ENCODE data around the gene COL5A1.
"Not testable (repeated sequence)": the region's sequence is repeated elsewhere in the genome, so short reads cannot be mapped to it uniquely, and the experiment has no call there.

Gene COL5A1

GRCh38 chr9:134712243-134712642 is 70.6 kb downstream of the COL5A1 start:
- H3K23ac ChIP-seq (ENCODE audit: low read length), result no peak overlapping the region
- no peak overlapping the region for H2BK120ac ChIP-seq (ENCODE audit: low read depth, low read length)
- H3K27ac ChIP-seq (ENCODE audit: low read depth, low read length), result no peak overlapping the region
- no peak overlapping the region for H3K4ac ChIP-seq (ENCODE audit: low read depth, low read length)
- no peak overlapping the region for H3K56ac ChIP-seq (ENCODE audit: low read length)
- H2BK5ac ChIP-seq (ENCODE audit: low read length), result no peak overlapping the region
- H4K8ac ChIP-seq (ENCODE audit: low read depth, low read length), result no peak overlapping the region
- H4K5ac ChIP-seq (ENCODE audit: low read length), result no peak overlapping the region
- DNase-seq, result no peak
- H3K27me3 ChIP-seq (ENCODE audit: insufficient read depth, low read length, poor library complexity), result no peaks in the 10 kb centered on the region
- H3K9ac ChIP-seq (ENCODE audit: low read length), result no peak overlapping the region
- H3K4me2 ChIP-seq (ENCODE audit: low read length), result no peak overlapping the region
- H3K36me3 ChIP-seq (ENCODE audit: control insufficient read depth, insufficient read depth, low read length), result peaks cover 8% of the 10 kb centered on the region
- H3K4me3 ChIP-seq (ENCODE audit: low read length), result no peak overlapping the region
- no CpG with 5 or more reads among the region's 2 CpGs for WGBS (ENCODE audit: extremely low coverage, insufficient coverage, low lambda C conversion rate)
- H2AK5ac ChIP-seq (ENCODE audit: low read length), result no peak overlapping the region
- H2BK15ac ChIP-seq (replicated peaks; ENCODE audit: low read depth), result no peak overlapping the region
- H3K79me1 ChIP-seq (ENCODE audit: low read length), result peaks cover 14% of the 10 kb centered on the region
- no peak overlapping the region for H3K18ac ChIP-seq (ENCODE audit: low read length)
- H3K79me2 ChIP-seq (ENCODE audit: control insufficient read depth, insufficient read depth, low read length), result peaks cover 9% of the 10 kb centered on the region
- H3K4me1 ChIP-seq (ENCODE audit: control insufficient read depth, low read depth, low read length), result no peaks in the 10 kb centered on the region

- H3K4me1 ChIP-seq (ENCODE audit: control insufficient read depth, low read depth, low read length), result no peaks in the 10 kb centered on the region
- H3K56ac ChIP-seq (ENCODE audit: low read length), result no peak overlapping the region
- no peak overlapping the region for H3K27ac ChIP-seq (ENCODE audit: low read depth, low read length)
- no peak overlapping the region for H3K4ac ChIP-seq (ENCODE audit: low read depth, low read length)
- H3K23ac ChIP-seq (ENCODE audit: low read length), result no peak overlapping the region
- no peak overlapping the region for H2BK15ac ChIP-seq (replicated peaks; ENCODE audit: low read depth)
- no peaks in the 10 kb centered on the region for H3K27me3 ChIP-seq (ENCODE audit: insufficient read depth, low read length, poor library complexity)
- no peak overlapping the region for H3K4me3 ChIP-seq (ENCODE audit: low read length)
- no peak overlapping the region for H4K8ac ChIP-seq (ENCODE audit: low read depth, low read length)
- WGBS (ENCODE audit: extremely low coverage, insufficient coverage, low lambda C conversion rate), result no CpG with 5 or more reads among the region's 10 CpGs
- H2BK120ac ChIP-seq (ENCODE audit: low read depth, low read length), result no peak overlapping the region
- no peak overlapping the region for H3K4me2 ChIP-seq (ENCODE audit: low read length)
- peaks cover 8% of the 10 kb centered on the region for H3K36me3 ChIP-seq (ENCODE audit: control insufficient read depth, insufficient read depth, low read length)
- H3K79me1 ChIP-seq (ENCODE audit: low read length), result peaks cover 14% of the 10 kb centered on the region
- no peak overlapping the region for H2BK5ac ChIP-seq (ENCODE audit: low read length)
- no peak overlapping the region for H2AK5ac ChIP-seq (ENCODE audit: low read length)
- H3K79me2 ChIP-seq (ENCODE audit: control insufficient read depth, insufficient read depth, low read length), result peaks cover 9% of the 10 kb centered on the region
- H3K18ac ChIP-seq (ENCODE audit: low read length), result no peak overlapping the region
- no peak overlapping the region for H3K9ac ChIP-seq (ENCODE audit: low read length)
- no peak overlapping the region for H4K5ac ChIP-seq (ENCODE audit: low read length)
- DNase-seq, result no peak
Measured at GRCh38 chr9:134712926-134713325, 71.3 kb downstream of the COL5A1 start.

- H3K4me3 ChIP-seq (ENCODE audit: low read length); H3K4me2 ChIP-seq (ENCODE audit: low read length); H2AK5ac ChIP-seq (ENCODE audit: low read length); H2BK15ac ChIP-seq (replicated peaks; ENCODE audit: low read depth); H4K5ac ChIP-seq (ENCODE audit: low read length); H3K4ac ChIP-seq (ENCODE audit: low read depth, low read length); H3K27ac ChIP-seq (ENCODE audit: low read depth, low read length); H2BK5ac ChIP-seq (ENCODE audit: low read length); H3K27me3 ChIP-seq (ENCODE audit: insufficient read depth, low read length, poor library complexity); H3K23ac ChIP-seq (ENCODE audit: low read length); H3K9ac ChIP-seq (ENCODE audit: low read length); H3K56ac ChIP-seq (ENCODE audit: low read length); H3K4me1 ChIP-seq (ENCODE audit: control insufficient read depth, low read depth, low read length); DNase-seq; H4K8ac ChIP-seq (ENCODE audit: low read depth, low read length); H2BK120ac ChIP-seq (ENCODE audit: low read depth, low read length); H3K18ac ChIP-seq (ENCODE audit: low read length); H3K79me2 ChIP-seq (ENCODE audit: control insufficient read depth, insufficient read depth, low read length): not testable (repeated sequence)
- H3K36me3 ChIP-seq (ENCODE audit: control insufficient read depth, insufficient read depth, low read length), result peaks cover 11% of the 10 kb centered on the region
- peaks cover 20% of the 10 kb centered on the region for H3K79me1 ChIP-seq (ENCODE audit: low read length)
- no CpG with 5 or more reads among the region's 5 CpGs for WGBS (ENCODE audit: extremely low coverage, insufficient coverage, low lambda C conversion rate)
Measured at GRCh38 chr9:134715536-134715935, 73.9 kb downstream of the COL5A1 start.

- Histone ChIP-seq H3K4me2 (ENCODE audit: low read length) (no peak overlapping the region), H2BK120ac (ENCODE audit: low read depth, low read length) (no peak overlapping the region), H4K5ac (ENCODE audit: low read length) (no peak overlapping the region), H2AK5ac (ENCODE audit: low read length) (no peak overlapping the region), H3K23ac (ENCODE audit: low read length) (no peak overlapping the region), H3K36me3 (ENCODE audit: control insufficient read depth, insufficient read depth, low read length) (peaks cover 11% of the 10 kb centered on the region), H3K4me3 (ENCODE audit: low read length) (no peak overlapping the region), H2BK15ac (replicated peaks; ENCODE audit: low read depth) (no peak overlapping the region), H3K79me1 (ENCODE audit: low read length) (peaks cover 20% of the 10 kb centered on the region), H3K79me2 (ENCODE audit: control insufficient read depth, insufficient read depth, low read length) (peaks cover 9% of the 10 kb centered on the region), H3K9ac (ENCODE audit: low read length) (no peak overlapping the region), H4K8ac (ENCODE audit: low read depth, low read length) (no peak overlapping the region), H3K27me3 (ENCODE audit: insufficient read depth, low read length, poor library complexity) (no peaks in the 10 kb centered on the region), H3K56ac (ENCODE audit: low read length) (no peak overlapping the region), H3K27ac (ENCODE audit: low read depth, low read length) (no peak overlapping the region), H3K4me1 (ENCODE audit: control insufficient read depth, low read depth, low read length) (no peaks in the 10 kb centered on the region), H2BK5ac (ENCODE audit: low read length) (no peak overlapping the region), H3K18ac (ENCODE audit: low read length) (no peak overlapping the region), H3K4ac (ENCODE audit: low read depth, low read length) (no peak overlapping the region)
- WGBS (ENCODE audit: extremely low coverage, insufficient coverage, low lambda C conversion rate), result no CpG with 5 or more reads among the region's 8 CpGs
- no peak for DNase-seq
Measured at GRCh38 chr9:134716067-134716466, 74.5 kb downstream of the COL5A1 start.

GRCh38 chr9:134717056-134717455 is 75.5 kb downstream of the COL5A1 start:
- no peak overlapping the region for H3K4me2 ChIP-seq (ENCODE audit: low read length)
- WGBS (ENCODE audit: extremely low coverage, insufficient coverage, low lambda C conversion rate), result no CpG with 5 or more reads among the region's 20 CpGs
- no peak for DNase-seq
- H4K5ac ChIP-seq (ENCODE audit: low read length), result no peak overlapping the region
- H3K18ac ChIP-seq (ENCODE audit: low read length), result no peak overlapping the region
- peaks cover 11% of the 10 kb centered on the region for H3K36me3 ChIP-seq (ENCODE audit: control insufficient read depth, insufficient read depth, low read length)
- no peak overlapping the region for H3K23ac ChIP-seq (ENCODE audit: low read length)
- no peak overlapping the region for H3K9ac ChIP-seq (ENCODE audit: low read length)
- peaks cover 9% of the 10 kb centered on the region for H3K79me2 ChIP-seq (ENCODE audit: control insufficient read depth, insufficient read depth, low read length)
- no peak overlapping the region for H3K4me3 ChIP-seq (ENCODE audit: low read length)
- no peaks in the 10 kb centered on the region for H3K4me1 ChIP-seq (ENCODE audit: control insufficient read depth, low read depth, low read length)
- no peak overlapping the region for H4K8ac ChIP-seq (ENCODE audit: low read depth, low read length)
- peaks cover 22% of the 10 kb centered on the region for H3K79me1 ChIP-seq (ENCODE audit: low read length)
- H2AK5ac ChIP-seq (ENCODE audit: low read length), result no peak overlapping the region
- H2BK120ac ChIP-seq (ENCODE audit: low read depth, low read length), result no peak overlapping the region
- no peaks in the 10 kb centered on the region for H3K27me3 ChIP-seq (ENCODE audit: insufficient read depth, low read length, poor library complexity)
- no peak overlapping the region for H2BK15ac ChIP-seq (replicated peaks; ENCODE audit: low read depth)
- H3K27ac ChIP-seq (ENCODE audit: low read depth, low read length), result no peak overlapping the region
- no peak overlapping the region for H3K4ac ChIP-seq (ENCODE audit: low read depth, low read length)
- H3K56ac ChIP-seq (ENCODE audit: low read length), result no peak overlapping the region
- no peak overlapping the region for H2BK5ac ChIP-seq (ENCODE audit: low read length)

GRCh38 chr9:134717924-134718645 is 76.5 kb downstream of the COL5A1 start:
- Histone ChIP-seq H4K5ac (ENCODE audit: low read length) (no peak overlapping the region), H3K9ac (ENCODE audit: low read length) (no peak overlapping the region), H3K4ac (ENCODE audit: low read depth, low read length) (no peak overlapping the region), H3K56ac (ENCODE audit: low read length) (no peak overlapping the region), H2BK5ac (ENCODE audit: low read length) (no peak overlapping the region), H2AK5ac (ENCODE audit: low read length) (no peak overlapping the region), H4K8ac (ENCODE audit: low read depth, low read length) (no peak overlapping the region), H3K79me2 (ENCODE audit: control insufficient read depth, insufficient read depth, low read length) (peaks cover 8% of the 10 kb centered on the region), H3K4me2 (ENCODE audit: low read length) (no peak overlapping the region), H3K18ac (ENCODE audit: low read length) (no peak overlapping the region), H3K4me1 (ENCODE audit: control insufficient read depth, low read depth, low read length) (no peaks in the 10 kb centered on the region), H3K23ac (ENCODE audit: low read length) (no peak overlapping the region), H2BK120ac (ENCODE audit: low read depth, low read length) (no peak overlapping the region), H3K79me1 (ENCODE audit: low read length) (peaks cover 22% of the 10 kb centered on the region), H2BK15ac (replicated peaks; ENCODE audit: low read depth) (no peak overlapping the region), H3K27me3 (ENCODE audit: insufficient read depth, low read length, poor library complexity) (no peaks in the 10 kb centered on the region), H3K4me3 (ENCODE audit: low read length) (no peak overlapping the region), H3K36me3 (ENCODE audit: control insufficient read depth, insufficient read depth, low read length) (peaks cover 11% of the 10 kb centered on the region), H3K27ac (ENCODE audit: low read depth, low read length) (no peak overlapping the region)
- WGBS (ENCODE audit: extremely low coverage, insufficient coverage, low lambda C conversion rate), result no CpG with 5 or more reads among the region's 24 CpGs
- DNase-seq, result no peak
